ENCODE results near the gene DYNLRB2.

GRCh38 chr16:80544326-80544725, 3.5 kb downstream of the DYNLRB2 start:
- TF ChIP-seq, protein P1, sequence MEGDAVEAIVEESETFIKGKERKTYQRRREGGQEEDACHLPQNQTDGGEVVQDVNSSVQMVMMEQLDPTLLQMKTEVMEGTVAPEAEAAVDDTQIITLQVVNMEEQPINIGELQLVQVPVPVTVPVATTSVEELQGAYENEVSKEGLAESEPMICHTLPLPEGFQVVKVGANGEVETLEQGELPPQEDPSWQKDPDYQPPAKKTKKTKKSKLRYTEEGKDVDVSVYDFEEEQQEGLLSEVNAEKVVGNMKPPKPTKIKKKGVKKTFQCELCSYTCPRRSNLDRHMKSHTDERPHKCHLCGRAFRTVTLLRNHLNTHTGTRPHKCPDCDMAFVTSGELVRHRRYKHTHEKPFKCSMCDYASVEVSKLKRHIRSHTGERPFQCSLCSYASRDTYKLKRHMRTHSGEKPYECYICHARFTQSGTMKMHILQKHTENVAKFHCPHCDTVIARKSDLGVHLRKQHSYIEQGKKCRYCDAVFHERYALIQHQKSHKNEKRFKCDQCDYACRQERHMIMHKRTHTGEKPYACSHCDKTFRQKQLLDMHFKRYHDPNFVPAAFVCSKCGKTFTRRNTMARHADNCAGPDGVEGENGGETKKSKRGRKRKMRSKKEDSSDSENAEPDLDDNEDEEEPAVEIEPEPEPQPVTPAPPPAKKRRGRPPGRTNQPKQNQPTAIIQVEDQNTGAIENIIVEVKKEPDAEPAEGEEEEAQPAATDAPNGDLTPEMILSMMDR (conservative IDR thresholded peaks at IDR 0.05; ENCODE audit: low read length): no peak
- no peak for TF ChIP-seq EZH2phosphoT487 (IDR thresholded peaks at IDR 0.05; ENCODE audit: borderline replicate concordance, low read depth, low read length)

Data from OCI-LY7 (cell line).